HepG2 (cell line): Measurements from ENCODE around the gene ARHGAP32. TPM values are rescaled to one million over a fixed set of nuclear protein-coding genes. Genes with fewer than 3 reads are reported as not detected.

Experiments
- ATAC-seq: fragments of 200-7000 bp; cut with Tn5 transposase; 3 replicates; pipeline ENCODE4 v1.9.1; 2020; ENCODE audit warnings: mild to moderate bottlenecking, moderate library complexity
- BruUV-seq: library from RNA; stranded (reverse); fragments of 400-500 nt; replicated peaks from 2 replicates; lab custom pipeline; 2021; lab: Mats Ljungman, UMichigan
- CTCF ChIA-PET: fragments of 300-600 bp; formaldehyde crosslinking; extraction: SDS; loops from one replicate; lab custom pipeline; 2021; ENCODE audit warnings: low total read pairs, inconsistent platforms, low intra/inter-chr PET ratio; lab: Yijun Ruan, JAX
- POLR2A ChIA-PET: fragments of 350-600 bp; sonication (Branson Sonifier 250); formaldehyde crosslinking; loops from one replicate; lab custom pipeline; 2020; ENCODE audit warnings: antibody characterized with exemption, inconsistent platforms; lab: Yijun Ruan, JAX
- DNase-seq: peaks from one replicate; pipeline ENCODE4 v3.0.0-alpha.2; 2015; ENCODE audit warnings: low spot score
- FAIRE-seq: peaks from 3 replicates; lab custom pipeline; 2011; peaks lifted over from hg19 to GRCh38; lab: Jason Lieb, UNC
- H2AFZ ChIP-seq: one replicate; pipeline ENCODE4 v1.6.1; 2011; ENCODE audit warnings: low read length, inconsistent platforms
- H3K27ac ChIP-seq: fragments of 300-600 bp; 3 replicates; pipeline ENCODE4 v1.8.0; 2011; ENCODE audit warnings: mixed run types, mild to moderate bottlenecking, mixed read lengths, low read length, inconsistent platforms; ENCODE audit not compliant: insufficient read depth; ENCODE audit errors: extremely low read length
- H3K27me3 ChIP-seq, 2 experiments: fragments of 200-600 bp in 1 of 2; 2 replicates in 1 of 2; 3 replicates in 1 of 2; pipeline versions ENCODE4 v1.6.0 to v1.8.0; 2011; ENCODE audit warnings: low read length in 2 of 2, mild to moderate bottlenecking in 2 of 2, moderate library complexity in 2 of 2, inconsistent platforms in 1 of 2; ENCODE audit not compliant: insufficient read depth in 2 of 2, control insufficient read depth in 1 of 2
- H3K36me3 ChIP-seq, 2 experiments: fragments of 200-600 bp in 1 of 2; replicated peaks in 1 of 2; 2 replicates in 1 of 2; 3 replicates in 1 of 2; pipeline versions ENCODE4 v1.5.1 to v1.8.0; 2011; ENCODE audit warnings: low read length in 2 of 2, inconsistent platforms in 1 of 2; ENCODE audit not compliant: insufficient read depth in 2 of 2, control insufficient read depth in 1 of 2
- H3K4me1 ChIP-seq: 2 replicates; pipeline ENCODE4 v1.5.1; 2012; ENCODE audit warnings: low read length, inconsistent platforms; ENCODE audit not compliant: insufficient read depth
- H3K4me2 ChIP-seq: 2 replicates; pipeline ENCODE4 v1.6.0; 2011; ENCODE audit warnings: low read depth, low read length, inconsistent platforms
- H3K4me3 ChIP-seq, 3 experiments: fragments of 200-600 bp in 1 of 3; sonication (generic), shearing (Covaris generic) in 1 of 3; replicated peaks in 1 of 3; 2 replicates each; pipeline ENCODE4 v1.5.1; 2011 to 2016; ENCODE audit warnings: low read length in 3 of 3, inconsistent platforms in 2 of 3, low read depth in 2 of 3, mild to moderate bottlenecking in 2 of 3, control low read depth in 1 of 3, mixed read lengths in 1 of 3; ENCODE audit not compliant: insufficient read depth in 1 of 3
- H3K79me2 ChIP-seq: one replicate; pipeline ENCODE4 v1.6.1; 2011; ENCODE audit warnings: low read length, inconsistent platforms; ENCODE audit not compliant: insufficient read depth
- H3K9ac ChIP-seq: 2 replicates; pipeline ENCODE4 v1.6.0; 2011; ENCODE audit warnings: mild to moderate bottlenecking, low read depth, low read length, inconsistent platforms; ENCODE audit not compliant: insufficient read depth
- H3K9me3 ChIP-seq: 2 replicates; pipeline ENCODE4 v1.5.1; 2012; ENCODE audit warnings: mild to moderate bottlenecking, low read length
- H4K20me1 ChIP-seq: 2 replicates; pipeline ENCODE4 v1.6.0; 2011; ENCODE audit warnings: inconsistent platforms, mild to moderate bottlenecking, low read length, moderate library complexity; ENCODE audit not compliant: insufficient read depth
- ATF2 ChIP-seq: sonication (generic); formaldehyde crosslinking; IDR thresholded peaks from 2 replicates; pipeline ENCODE4 v1.4.0; 2020; ENCODE audit warnings: missing genetic modification reagents
- DNMT3B ChIP-seq: conservative IDR thresholded peaks from 2 replicates; pipeline ENCODE4 v1.6.1; 2016; ENCODE audit warnings: missing biosample characterization, control low read depth
- GLI4 ChIP-seq: sonication (generic); formaldehyde crosslinking; IDR thresholded peaks from 2 replicates; pipeline ENCODE4 v1.5.1; 2020; ENCODE audit warnings: missing genetic modification reagents, mild to moderate bottlenecking, moderate library complexity, borderline replicate concordance
- JUND ChIP-seq: sonication (generic); formaldehyde crosslinking; IDR thresholded peaks from 2 replicates; pipeline ENCODE4 v1.8.0; 2022; ENCODE audit warnings: mild to moderate bottlenecking, missing genetic modification reagents
- MBD4 ChIP-seq: IDR thresholded peaks from 2 replicates; pipeline ENCODE4 v1.6.1; 2012; ENCODE audit warnings: low read length, inconsistent platforms, borderline replicate concordance
- MIER2 ChIP-seq: IDR thresholded peaks from 2 replicates; pipeline ENCODE4 v1.6.1; 2016; ENCODE audit warnings: missing biosample characterization, missing genetic modification reagents
- SPEN ChIP-seq: sonication (generic); formaldehyde crosslinking; IDR thresholded peaks from 2 replicates; pipeline ENCODE4 v1.5.1; 2020; ENCODE audit warnings: low read depth, mild to moderate bottlenecking, missing genetic modification reagents
- SYNCRIP ChIP-seq: fragments of 200-400 bp; formaldehyde crosslinking; IDR thresholded peaks from 2 replicates; pipeline ENCODE4 v1.6.1; 2018; ENCODE audit warnings: mild to moderate bottlenecking, low read depth, low read length; ENCODE audit not compliant: insufficient read depth
- ZBTB38 ChIP-seq: sonication (generic); formaldehyde crosslinking; IDR thresholded peaks from 2 replicates; pipeline ENCODE4 v1.5.1; 2020; ENCODE audit warnings: mild to moderate bottlenecking, missing genetic modification reagents
- ZNF629 ChIP-seq: sonication (generic); formaldehyde crosslinking; conservative IDR thresholded peaks from 2 replicates; pipeline ENCODE4 v1.5.0; 2020; ENCODE audit warnings: missing genetic modification reagents
- ZSCAN21 ChIP-seq: sonication (generic); formaldehyde crosslinking; IDR thresholded peaks from 2 replicates; pipeline ENCODE4 v1.8.0; 2022; ENCODE audit warnings: mild to moderate bottlenecking, missing genetic modification reagents, moderate library complexity, borderline replicate concordance
- WGBS: methylation state at CpG from one replicate; pipeline ENCODE4 v1.1.6; 2017; ENCODE audit warnings: low lambda C conversion rate; 5-methylcytosine and 5-hydroxymethylcytosine counted together
- in situ Hi-C: cut with HindIII; loops from 2 replicates; pipeline ENCODE4 v1.10.0; 2017; ENCODE audit warnings: low pct_unique_long_range_greater_than_20kb; ENCODE audit not compliant: extremely low pct_ligation_motif_present
- intact Hi-C: fragments of 100-400 bp; cut with micrococcal nuclease; formaldehyde crosslinking; loops from one replicate; pipeline ENCODE4 v1.10.0; 2022; ENCODE audit not compliant: unreplicated experiment
- polyA plus RNA-seq, 8 experiments: library from polyadenylated mRNA; depleted of rRNA in 3 of 8; stranded (reverse) in 7 of 8; unstranded in 1 of 8; fragments of >200 nt; fragmentation: Illumina TruSeq in 4 of 8; extraction: Trizol in 4 of 8; gene quantifications; 2 replicates each; pipeline versions ENCODE4 v1.2.1 to v1.2.3, GENCODE V29; 2011 to 2016; ENCODE audit warnings: low read depth in 4 of 8, missing spikeins in 1 of 8, mixed read lengths in 1 of 8; ENCODE audit not compliant: insufficient read depth in 1 of 8
- total RNA-seq, 5 experiments: library from RNA; depleted of rRNA; stranded (reverse); fragments of >200 nt; fragmentation: Illumina TruSeq; extraction: Trizol; gene quantifications; 2 replicates each; pipeline ENCODE4 v1.2.3, GENCODE V29; 2016; ENCODE audit warnings: low read depth in 1 of 5
- TF ChIP-seq, protein P1 (sequence below): fragments of 450-650 bp; IDR thresholded peaks from 2 replicates; pipeline ENCODE4 v1.6.1; 2017
- TF ChIP-seq, protein P2 (sequence below): sonication (generic); formaldehyde crosslinking; IDR thresholded peaks from 2 replicates; pipeline ENCODE4 v1.4.0; 2020; ENCODE audit warnings: mild to moderate bottlenecking, low read depth, missing genetic modification reagents
- TF ChIP-seq, protein P3 (sequence below): sonication (generic); formaldehyde crosslinking; IDR thresholded peaks from 2 replicates; pipeline ENCODE4 v1.4.0; 2020; ENCODE audit warnings: missing genetic modification reagents, borderline replicate concordance

ARHGAP32 gene
- total and polyA plus RNA-seq, 2 of the 13 experiments (the other 11 are each of a cell fraction or from before 2014, with no cell fraction given): 6.3 to 8.2 TPM

DNA sequence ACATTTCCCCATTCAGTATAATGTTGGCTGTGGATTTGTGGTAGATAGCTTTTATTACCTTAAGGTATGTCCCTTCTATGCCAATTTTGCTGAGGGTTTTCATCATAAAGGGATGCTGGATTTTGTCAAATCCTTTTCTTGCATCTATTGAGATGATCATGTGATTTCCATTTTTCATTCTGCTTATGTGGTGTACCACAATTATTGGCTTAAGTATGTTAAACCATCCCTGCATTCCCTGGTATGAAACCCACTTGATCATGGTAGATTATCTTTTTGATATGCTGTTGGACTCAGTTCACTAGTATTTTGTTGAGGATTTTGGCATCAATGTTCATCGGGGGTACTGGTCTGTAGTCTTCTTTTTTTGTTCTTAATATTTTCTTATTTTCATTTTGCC is 44.7 kb upstream of the ARHGAP32 start (continued):
- TF ChIP-seq GLI4 (no peak), DNMT3B (CRISPR knock-in tag) (no peak), SYNCRIP (no peak), ZNF629 (no peak), ATF2 (no peak), JUND (CRISPR knock-in tag) (no peak)
- TF ChIP-seq, protein P1, sequence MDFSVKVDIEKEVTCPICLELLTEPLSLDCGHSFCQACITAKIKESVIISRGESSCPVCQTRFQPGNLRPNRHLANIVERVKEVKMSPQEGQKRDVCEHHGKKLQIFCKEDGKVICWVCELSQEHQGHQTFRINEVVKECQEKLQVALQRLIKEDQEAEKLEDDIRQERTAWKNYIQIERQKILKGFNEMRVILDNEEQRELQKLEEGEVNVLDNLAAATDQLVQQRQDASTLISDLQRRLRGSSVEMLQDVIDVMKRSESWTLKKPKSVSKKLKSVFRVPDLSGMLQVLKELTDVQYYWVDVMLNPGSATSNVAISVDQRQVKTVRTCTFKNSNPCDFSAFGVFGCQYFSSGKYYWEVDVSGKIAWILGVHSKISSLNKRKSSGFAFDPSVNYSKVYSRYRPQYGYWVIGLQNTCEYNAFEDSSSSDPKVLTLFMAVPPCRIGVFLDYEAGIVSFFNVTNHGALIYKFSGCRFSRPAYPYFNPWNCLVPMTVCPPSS: no peak
- TF ChIP-seq, protein P2, sequence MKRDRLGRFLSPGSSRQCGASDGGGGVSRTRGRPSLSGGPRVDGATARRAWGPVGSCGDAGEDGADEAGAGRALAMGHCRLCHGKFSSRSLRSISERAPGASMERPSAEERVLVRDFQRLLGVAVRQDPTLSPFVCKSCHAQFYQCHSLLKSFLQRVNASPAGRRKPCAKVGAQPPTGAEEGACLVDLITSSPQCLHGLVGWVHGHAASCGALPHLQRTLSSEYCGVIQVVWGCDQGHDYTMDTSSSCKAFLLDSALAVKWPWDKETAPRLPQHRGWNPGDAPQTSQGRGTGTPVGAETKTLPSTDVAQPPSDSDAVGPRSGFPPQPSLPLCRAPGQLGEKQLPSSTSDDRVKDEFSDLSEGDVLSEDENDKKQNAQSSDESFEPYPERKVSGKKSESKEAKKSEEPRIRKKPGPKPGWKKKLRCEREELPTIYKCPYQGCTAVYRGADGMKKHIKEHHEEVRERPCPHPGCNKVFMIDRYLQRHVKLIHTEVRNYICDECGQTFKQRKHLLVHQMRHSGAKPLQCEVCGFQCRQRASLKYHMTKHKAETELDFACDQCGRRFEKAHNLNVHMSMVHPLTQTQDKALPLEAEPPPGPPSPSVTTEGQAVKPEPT (CRISPR knock-in tag): no peak

DNA sequence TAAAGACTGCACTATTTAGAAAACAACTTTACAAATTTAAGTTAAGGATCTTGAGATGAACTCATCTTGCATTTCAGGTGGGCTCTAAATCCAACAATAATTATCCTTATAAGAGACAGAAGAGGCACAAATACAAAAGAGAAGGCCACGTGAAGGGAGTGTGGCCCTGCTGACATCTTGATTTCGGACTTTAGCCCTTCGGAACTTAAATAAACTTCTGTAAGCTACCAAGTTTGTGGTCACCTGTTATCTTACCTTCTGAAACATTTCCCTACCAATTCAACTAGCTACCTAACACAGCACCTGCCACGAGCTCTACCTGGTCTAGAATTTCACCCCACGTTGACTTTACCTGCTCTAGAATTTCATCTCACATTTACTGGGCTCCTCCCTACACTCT is 42.9 kb upstream of the ARHGAP32 start:
- intact Hi-C loops: loop anchor here (5.0 kb wide), 1 partner anchor 42 kb away; no protein-coding TSS in a partner anchor
- CTCF ChIA-PET: no interaction called here
- FAIRE-seq: no peak
- no peak for TF ChIP-seq SPEN (CRISPR knock-in tag)
- TF ChIP-seq ZSCAN21 (CRISPR knock-in tag): no peak
- TF ChIP-seq MBD4: no peak
- TF ChIP-seq ZBTB38 (CRISPR knock-in tag): no peak
- no peak for TF ChIP-seq MIER2 (CRISPR knock-in tag)
- TF ChIP-seq, protein P3, sequence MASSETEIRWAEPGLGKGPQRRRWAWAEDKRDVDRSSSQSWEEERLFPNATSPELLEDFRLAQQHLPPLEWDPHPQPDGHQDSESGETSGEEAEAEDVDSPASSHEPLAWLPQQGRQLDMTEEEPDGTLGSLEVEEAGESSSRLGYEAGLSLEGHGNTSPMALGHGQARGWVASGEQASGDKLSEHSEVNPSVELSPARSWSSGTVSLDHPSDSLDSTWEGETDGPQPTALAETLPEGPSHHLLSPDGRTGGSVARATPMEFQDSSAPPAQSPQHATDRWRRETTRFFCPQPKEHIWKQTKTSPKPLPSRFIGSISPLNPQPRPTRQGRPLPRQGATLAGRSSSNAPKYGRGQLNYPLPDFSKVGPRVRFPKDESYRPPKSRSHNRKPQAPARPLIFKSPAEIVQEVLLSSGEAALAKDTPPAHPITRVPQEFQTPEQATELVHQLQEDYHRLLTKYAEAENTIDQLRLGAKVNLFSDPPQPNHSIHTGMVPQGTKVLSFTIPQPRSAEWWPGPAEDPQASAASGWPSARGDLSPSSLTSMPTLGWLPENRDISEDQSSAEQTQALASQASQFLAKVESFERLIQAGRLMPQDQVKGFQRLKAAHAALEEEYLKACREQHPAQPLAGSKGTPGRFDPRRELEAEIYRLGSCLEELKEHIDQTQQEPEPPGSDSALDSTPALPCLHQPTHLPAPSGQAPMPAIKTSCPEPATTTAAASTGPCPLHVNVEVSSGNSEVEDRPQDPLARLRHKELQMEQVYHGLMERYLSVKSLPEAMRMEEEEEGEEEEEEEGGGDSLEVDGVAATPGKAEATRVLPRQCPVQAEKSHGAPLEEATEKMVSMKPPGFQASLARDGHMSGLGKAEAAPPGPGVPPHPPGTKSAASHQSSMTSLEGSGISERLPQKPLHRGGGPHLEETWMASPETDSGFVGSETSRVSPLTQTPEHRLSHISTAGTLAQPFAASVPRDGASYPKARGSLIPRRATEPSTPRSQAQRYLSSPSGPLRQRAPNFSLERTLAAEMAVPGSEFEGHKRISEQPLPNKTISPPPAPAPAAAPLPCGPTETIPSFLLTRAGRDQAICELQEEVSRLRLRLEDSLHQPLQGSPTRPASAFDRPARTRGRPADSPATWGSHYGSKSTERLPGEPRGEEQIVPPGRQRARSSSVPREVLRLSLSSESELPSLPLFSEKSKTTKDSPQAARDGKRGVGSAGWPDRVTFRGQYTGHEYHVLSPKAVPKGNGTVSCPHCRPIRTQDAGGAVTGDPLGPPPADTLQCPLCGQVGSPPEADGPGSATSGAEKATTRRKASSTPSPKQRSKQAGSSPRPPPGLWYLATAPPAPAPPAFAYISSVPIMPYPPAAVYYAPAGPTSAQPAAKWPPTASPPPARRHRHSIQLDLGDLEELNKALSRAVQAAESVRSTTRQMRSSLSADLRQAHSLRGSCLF (CRISPR knock-in tag): no peak

More for the DNA sequence above, 42.9 kb upstream of the ARHGAP32 start:
- Histone ChIP-seq H4K20me1 (no peaks in the 10 kb centered on the region), H3K9ac (no peak overlapping the region), H3K27me3 (no peaks in the 10 kb centered on the region), H3K79me2 (no peaks in the 10 kb centered on the region), H3K4me2 (no peak overlapping the region), H3K4me1 (peaks cover 13% of the 10 kb centered on the region), H3K36me3 (0 out of 5 replicates have a peak, but pooled peaks cover 0 to 3% of the 10 kb centered on the region in 2 experiments), H2AFZ (no peak overlapping the region), H3K27ac (no peak overlapping the region), H3K4me3 (no peak overlapping the region), H3K9me3 (no peaks in the 10 kb centered on the region)
- POLR2A ChIA-PET: no interaction called here
- DNase-seq: no peak
- ATAC-seq: no peak
- in situ Hi-C loops: no loop called here
- 88% methylated on average over 5 of the region's 5 CpGs for WGBS
- BruUV-seq: no TSS peak
